ENCODE results near the gene GINS2.

DNA sequence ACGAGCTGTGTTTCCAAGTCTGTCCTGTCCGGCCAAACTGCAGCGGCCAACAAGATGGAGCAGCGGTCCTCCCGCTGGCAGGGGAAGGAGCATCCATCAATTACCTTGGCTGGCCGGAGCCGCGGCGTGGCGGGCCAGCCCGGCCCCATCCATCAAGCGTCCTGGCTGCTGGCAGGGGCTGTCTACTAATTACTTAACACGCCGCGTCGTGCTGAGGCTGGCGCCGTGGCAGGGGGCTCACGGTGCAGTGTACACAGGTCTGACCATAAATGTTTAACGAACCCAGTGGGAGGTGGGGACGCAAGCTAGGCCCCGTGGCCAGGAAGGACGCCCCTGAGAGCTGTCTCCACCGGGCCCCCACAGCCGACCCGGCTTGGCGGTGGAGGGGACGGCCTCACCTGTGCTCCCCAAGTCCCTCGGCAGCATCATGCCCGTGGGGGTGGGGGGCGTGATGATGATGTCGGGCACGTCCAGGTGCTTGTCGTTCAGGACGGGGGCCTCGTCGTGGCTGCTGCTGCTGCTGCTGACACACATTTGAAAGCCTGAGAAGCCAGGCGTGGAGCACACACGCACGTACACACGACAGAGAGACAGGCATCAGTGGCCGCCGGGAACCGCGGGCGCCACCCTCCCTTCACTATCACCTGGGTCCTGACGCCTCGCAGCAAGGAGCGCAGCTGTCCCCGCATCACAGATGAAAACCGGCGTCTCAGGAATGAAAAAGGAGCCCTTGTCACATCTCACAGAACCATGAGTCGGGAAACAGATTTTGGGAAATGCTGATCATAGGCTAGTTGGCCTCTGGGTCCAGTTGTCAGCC is 21.2 kb upstream of the GINS2 start:
- TF ChIP-seq, protein P1, sequence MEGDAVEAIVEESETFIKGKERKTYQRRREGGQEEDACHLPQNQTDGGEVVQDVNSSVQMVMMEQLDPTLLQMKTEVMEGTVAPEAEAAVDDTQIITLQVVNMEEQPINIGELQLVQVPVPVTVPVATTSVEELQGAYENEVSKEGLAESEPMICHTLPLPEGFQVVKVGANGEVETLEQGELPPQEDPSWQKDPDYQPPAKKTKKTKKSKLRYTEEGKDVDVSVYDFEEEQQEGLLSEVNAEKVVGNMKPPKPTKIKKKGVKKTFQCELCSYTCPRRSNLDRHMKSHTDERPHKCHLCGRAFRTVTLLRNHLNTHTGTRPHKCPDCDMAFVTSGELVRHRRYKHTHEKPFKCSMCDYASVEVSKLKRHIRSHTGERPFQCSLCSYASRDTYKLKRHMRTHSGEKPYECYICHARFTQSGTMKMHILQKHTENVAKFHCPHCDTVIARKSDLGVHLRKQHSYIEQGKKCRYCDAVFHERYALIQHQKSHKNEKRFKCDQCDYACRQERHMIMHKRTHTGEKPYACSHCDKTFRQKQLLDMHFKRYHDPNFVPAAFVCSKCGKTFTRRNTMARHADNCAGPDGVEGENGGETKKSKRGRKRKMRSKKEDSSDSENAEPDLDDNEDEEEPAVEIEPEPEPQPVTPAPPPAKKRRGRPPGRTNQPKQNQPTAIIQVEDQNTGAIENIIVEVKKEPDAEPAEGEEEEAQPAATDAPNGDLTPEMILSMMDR (conservative IDR thresholded peaks at IDR 0.05; ENCODE audit: low read length) = no peak
- TF ChIP-seq EZH2phosphoT487 (IDR thresholded peaks at IDR 0.05; ENCODE audit: borderline replicate concordance, low read depth, low read length) = no peak

Data from OCI-LY7 (cell line).